PFSK-1 (cell line): ENCODE measurements around the gene SLC7A6OS.

Experiments used
- FOXP2 ChIP-seq: optimal IDR thresholded peaks from 2 replicates; pipeline ENCODE3; 2011; ENCODE audit warnings: borderline replicate concordance, control low read depth, inconsistent platforms; ENCODE audit not compliant: insufficient read depth; ENCODE audit errors: extremely low read length, extremely low read depth
- POLR2AphosphoS5 ChIP-seq: IDR thresholded peaks from 2 replicates; pipeline ENCODE4 v1.6.1; 2012; ENCODE audit warnings: low read depth, mild to moderate bottlenecking, control low read depth, low read length, moderate library complexity
- REST ChIP-seq, 2 experiments: IDR thresholded peaks; 2 replicates each; pipeline versions ENCODE4 v1.6.1 to v1.8.0; 2011 to 2012; ENCODE audit warnings: low read depth in 2 of 2, low read length in 2 of 2, control low read depth in 1 of 2, inconsistent platforms in 1 of 2, mild to moderate bottlenecking in 1 of 2, moderate library complexity in 1 of 2; ENCODE audit not compliant: insufficient read depth in 1 of 2
- SIN3A ChIP-seq: IDR thresholded peaks from 2 replicates; pipeline ENCODE4 v1.6.1; 2012; ENCODE audit warnings: mild to moderate bottlenecking, low read length, moderate library complexity, borderline replicate concordance; ENCODE audit not compliant: insufficient read depth
- TAF1 ChIP-seq: IDR thresholded peaks from 2 replicates; pipeline ENCODE4 v1.6.1; 2012; ENCODE audit warnings: low read length, control low read depth, borderline replicate concordance; ENCODE audit not compliant: insufficient read depth

GRCh38 chr16:68351991-68352431, 41.3 kb upstream of the SLC7A6OS start:
- TF ChIP-seq REST (IDR thresholded peaks at IDR 0.05; ENCODE audit: insufficient read depth in 1 of 2, low read depth in 2 of 2, low read length in 2 of 2) (no peak), POLR2AphosphoS5 (no peak), SIN3A (no peak), TAF1 (no peak), FOXP2 (no peak)
